ENCODE measurements around the gene PDZD8. TPM values are rescaled to one million over a fixed set of nuclear protein-coding genes. Genes with fewer than 3 reads are reported as not detected.

Gene PDZD8
- polyA plus RNA-seq (2013, experiment 1 of 2; ENCODE audit: insufficient read length) = 19.0 TPM
- polyA plus RNA-seq (2013, experiment 2 of 2; ENCODE audit: insufficient read length) = 18.4 TPM

DNA sequence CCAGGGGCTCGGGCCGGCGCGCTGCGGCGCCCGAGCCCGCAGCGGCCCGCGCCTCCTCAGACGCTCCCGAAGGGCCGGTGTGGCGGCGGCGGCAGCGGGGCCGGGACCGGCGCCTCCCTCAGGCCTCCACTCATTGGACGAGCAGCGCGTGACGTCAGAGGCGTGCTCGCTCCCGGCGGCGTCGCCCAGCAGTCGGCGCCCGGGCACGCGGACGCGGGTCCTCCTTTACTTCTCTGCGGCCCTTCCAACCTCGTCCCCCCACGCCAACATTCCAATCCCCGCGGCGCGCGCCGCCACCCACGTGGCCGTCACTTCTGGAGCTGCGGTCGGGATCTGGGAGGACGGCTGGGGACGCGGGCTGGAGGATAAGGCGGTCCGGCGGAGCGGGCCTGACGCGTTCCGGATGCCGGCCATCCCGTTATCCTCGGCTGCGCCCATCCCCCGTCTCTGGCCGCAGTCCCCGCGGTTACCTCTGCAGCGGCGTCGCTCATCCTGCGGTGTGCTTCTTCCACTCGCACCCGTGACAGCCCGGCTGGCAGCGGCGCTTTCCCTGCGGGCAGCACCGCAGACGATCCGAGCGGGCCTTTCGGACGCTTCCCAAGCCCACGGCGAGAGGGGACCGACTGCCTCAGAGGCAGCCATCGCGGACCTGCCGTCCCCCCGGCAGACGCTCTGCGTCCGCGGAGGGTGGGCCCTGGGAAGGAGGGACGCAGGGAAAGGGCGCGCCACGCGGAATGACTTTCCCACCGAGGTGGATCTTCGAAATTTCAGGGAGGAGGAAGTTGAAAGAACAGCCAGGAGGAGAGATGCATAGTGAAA is at the start of gene PDZD8:
PDZD8 (minus strand) TSS at position 81 of the 819 bp plus-strand sequence. CDS start 213 bp downstream, outside the sequence.
- DNase-seq = peak; percentile 94

DNA sequence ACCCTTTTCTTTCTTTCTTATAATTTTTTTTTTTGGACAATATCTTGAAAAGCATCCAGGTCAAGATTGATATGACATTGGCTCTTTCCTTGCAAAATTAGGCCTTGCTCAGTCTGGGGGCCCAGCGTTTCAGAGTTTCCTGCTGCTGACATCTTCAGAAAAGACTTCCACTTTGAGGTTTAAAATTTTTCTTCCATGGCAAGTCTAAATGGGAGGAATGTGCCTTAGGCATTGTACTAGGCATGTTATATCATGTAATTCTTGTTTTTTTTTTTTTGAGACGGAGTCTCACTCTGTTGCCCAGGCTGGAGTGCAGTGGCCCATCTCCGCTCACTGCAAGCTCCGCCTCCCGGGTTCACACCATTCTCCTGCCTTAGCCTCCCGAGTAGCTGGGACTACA is 48.9 kb upstream of the PDZD8 start:
- DNase-seq = no peak

DNA sequence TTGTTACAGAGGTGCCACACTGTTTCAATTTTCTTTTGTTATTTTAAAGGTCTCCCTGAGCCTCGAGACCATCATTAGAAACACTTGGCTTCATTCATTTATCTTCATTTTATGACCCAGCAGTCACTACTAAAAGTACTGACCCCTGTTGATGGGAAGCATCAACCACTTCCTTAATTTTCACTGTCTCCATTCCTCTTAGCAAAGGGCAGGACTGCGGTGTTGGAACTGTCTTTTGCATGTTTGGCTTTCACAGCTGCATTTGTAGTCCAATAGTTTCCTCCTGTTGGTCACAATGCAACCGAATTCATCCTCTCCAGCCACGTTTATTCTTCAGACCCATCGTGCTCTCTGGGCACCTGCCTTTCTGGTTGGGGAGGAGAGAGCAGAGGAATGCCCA is 46.7 kb upstream of the PDZD8 start:
- DNase-seq = no peak

GRCh38 chr10:117420768-117421167 is 45.5 kb upstream of the PDZD8 start:
- DNase-seq = no peak

GRCh38 chr10:117419921-117420320 is 44.7 kb upstream of the PDZD8 start:
- peak; percentile 29 for DNase-seq

DNA sequence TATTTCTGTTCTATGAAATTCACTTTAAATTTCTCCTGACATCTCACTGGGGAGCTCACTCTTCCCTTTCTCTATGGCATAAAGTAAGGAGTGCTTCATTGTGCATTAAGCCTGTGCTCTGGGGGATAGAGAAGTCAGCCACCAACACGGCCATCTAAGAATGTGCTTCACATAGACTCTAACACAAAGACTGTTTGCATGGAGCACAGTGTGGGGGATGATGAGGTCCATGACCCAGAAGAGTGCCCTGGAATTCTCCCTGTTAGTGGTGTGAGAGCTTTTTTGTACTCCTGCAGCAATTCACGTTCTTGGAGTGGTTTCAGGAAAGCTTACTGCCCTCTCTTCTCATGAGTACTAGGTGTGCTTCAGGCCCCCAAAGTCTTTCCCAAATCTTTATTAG is 43.9 kb upstream of the PDZD8 start:
- no peak for DNase-seq

DNA sequence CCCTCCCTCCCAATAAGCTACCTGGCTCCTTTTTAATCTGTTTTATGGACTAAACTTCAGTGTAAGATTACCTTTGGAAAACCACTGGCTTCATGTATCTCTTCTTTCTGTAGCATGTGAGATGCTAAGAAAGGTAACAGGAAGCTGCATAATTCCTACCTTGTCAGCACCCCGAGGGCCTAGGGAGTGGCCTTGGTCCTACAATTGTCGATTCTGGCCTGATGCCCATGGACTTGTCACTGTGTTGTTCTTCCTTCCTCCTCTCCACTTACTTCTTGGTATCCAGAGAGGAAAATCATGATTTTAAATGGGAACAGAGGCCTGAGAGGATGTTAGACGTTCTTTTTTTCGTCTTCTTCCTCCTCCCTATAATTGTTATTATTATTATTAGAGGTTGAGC is 42.9 kb upstream of the PDZD8 start:
- DNase-seq = no peak

GRCh38 chr10:117417196-117417595 is 42.0 kb upstream of the PDZD8 start:
- no peak for DNase-seq

DNA sequence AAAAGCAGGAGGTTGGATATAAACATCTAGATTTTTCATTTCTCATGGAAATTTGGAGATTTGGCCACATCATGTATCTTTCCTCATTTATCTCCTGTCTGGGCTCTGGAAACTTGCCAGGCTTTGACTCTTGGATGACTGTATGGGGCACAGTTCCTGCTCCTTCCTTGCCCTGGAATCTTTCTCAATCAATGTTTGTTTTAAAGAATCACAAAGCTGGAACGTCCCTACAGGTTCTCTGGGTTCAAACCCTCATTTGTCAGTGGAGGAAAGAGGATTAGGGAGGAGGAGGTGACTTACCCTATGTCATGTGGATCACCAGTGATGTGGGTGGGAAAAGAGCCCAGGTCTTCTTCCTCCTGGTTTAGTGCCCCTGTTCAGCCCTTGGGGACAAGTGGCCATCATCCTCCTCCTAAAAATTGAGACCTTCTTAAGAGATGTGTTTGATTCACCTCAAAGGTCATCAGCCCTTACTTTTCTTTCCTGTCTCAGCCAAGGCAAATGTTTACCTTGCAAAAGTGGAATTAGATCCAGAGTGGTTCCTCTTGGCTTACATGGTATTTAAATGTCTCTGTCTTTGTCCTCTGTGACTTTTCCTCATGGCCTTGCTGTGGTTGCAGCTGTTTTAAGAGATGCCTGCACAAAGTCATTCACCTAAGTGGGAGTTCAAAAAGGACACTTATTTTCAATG is 38.8 kb upstream of the PDZD8 start:
- DNase-seq = peak; percentile 38

- DNase-seq = no peak
Measured at GRCh38 chr10:117412469-117413010, 37.3 kb upstream of the PDZD8 start.

DNA sequence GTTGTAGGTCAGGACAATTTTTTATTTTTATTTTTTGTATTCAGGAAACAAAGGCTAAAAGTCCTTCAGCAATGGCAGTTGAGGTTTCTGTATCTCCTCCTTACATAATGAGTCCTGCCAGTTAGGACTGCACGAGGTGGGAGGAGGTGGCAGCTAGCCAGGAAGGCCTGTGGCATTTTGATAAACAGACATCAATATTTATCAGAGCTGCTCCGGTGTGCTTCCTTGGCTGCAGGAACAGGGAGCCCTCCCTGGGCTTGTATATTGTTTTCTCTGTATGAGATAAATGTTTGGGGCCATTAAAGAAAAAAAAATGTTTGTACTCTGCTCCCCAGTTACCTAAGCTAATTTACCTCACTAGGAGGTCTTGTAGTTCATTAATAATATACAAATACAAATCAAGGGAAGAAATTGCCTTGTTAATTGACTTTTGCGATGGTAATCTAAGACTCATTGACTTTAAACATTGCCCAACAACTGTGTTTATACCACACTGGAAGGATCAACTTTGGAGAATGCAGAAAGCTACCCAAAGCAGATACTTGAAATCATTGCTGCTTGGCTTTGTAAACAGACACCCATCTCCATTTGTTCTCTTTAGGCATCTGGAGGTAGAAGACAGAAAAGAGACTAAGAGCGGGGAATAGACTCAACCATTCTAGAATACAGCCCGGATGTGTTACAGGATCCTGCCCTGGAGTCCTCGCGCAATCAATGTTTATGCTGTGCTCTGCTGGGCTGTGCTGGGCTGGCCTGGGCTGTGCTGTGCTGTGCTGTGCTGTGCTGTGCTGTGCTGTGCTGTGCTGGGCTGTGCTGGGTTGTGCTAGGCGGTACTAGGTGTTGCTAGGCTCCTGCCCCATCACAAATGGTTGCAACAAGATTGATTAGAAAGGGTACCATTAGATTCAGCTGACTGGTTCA is 36.5 kb upstream of the PDZD8 start:
- no peak for DNase-seq

DNA sequence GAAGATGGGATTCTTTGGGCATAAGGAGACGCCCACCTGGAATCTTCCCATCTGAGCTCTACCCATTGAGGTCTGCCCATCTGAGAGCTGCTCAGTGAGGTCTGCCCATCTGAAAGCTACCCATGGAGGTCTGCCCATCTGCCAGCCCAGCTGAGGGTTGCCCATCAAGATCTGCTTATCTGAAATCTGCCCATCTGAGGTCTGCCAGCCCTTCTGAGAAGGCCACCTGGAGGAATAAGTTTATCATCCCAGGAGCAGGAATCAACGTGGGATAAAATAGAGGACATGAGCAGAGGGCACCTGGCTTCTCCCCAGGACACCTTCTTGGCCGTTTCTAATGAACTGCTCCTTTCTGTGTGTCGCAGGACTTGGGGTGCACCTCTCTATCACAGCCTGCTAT is 35.3 kb upstream of the PDZD8 start:
- no peak for DNase-seq

DNA sequence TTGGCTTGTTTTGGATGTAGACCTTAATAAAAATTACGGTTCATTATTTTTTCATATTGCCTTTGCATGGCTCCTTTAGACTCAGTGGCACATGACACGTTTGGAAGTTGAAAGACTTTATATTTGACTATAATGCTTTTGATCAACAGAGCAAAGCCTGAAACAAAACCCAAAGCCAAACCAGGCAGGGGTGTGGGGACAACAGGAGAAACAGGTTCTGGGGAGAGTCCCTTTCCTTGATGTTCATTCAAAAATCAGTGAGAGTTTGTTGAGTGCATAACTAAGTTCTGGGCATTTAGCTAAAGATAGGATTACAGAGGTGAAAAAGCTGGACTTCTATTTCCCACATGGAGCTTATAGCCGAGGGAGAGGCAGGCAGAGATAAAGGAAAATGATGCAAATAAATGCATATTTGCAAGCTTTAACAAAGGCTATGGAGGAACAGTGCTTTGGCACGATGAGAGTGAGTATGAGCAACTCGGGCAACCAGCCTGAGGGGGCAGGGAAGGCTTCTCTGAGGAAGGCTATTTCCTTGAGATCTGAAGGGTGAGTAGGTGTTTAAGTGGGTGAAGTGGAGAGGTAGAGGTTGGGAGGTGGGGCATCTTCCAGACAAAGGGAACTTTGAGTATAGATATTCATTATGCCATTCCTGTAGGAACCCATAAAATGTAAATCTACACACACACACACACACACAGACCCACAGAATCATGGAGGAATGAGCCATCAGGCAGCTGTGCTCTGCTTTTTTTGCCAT is 34.5 kb upstream of the PDZD8 start:
- DNase-seq = no peak

GRCh38 chr10:117408436-117409384 is 33.5 kb upstream of the PDZD8 start:
- no peak for DNase-seq

DNA sequence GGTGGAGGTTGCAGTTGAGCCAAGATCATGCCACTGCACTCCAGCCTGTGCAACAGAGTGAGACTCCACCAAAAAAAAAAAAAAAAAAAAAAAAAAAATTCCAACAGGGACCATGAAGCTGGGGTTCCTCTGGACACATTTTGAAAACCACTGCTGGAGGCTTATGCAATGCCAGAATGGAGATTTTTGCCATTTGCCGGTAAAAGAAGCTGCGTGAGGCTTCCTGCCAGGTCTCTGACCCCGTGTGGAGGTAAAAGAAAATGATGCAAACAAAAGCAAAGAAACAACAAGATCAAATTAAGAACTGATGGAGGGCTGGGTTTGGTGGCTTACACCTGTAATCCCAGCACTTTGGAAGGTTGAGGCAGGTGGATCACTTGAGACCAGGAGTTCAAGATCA is 30.5 kb upstream of the PDZD8 start:
- no peak for DNase-seq

DNA sequence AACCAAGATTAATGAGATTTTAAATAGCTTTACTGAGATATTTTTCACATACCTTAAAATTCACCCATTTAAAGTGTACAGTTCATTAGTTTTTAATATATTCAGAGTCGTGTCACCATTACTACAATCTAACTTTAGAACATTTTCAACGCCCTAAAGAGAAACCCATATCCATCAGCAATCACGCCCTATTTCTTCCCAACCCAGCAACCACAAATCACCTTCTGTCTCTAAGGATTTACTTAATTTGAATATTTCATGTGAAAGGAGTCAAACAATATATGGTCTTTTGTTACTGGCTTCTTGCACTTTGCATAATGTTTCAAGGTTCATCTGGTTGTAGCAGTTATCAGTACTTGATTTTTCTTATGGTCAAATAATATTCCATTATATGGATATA is 25.1 kb upstream of the PDZD8 start:
- DNase-seq = no peak

DNA sequence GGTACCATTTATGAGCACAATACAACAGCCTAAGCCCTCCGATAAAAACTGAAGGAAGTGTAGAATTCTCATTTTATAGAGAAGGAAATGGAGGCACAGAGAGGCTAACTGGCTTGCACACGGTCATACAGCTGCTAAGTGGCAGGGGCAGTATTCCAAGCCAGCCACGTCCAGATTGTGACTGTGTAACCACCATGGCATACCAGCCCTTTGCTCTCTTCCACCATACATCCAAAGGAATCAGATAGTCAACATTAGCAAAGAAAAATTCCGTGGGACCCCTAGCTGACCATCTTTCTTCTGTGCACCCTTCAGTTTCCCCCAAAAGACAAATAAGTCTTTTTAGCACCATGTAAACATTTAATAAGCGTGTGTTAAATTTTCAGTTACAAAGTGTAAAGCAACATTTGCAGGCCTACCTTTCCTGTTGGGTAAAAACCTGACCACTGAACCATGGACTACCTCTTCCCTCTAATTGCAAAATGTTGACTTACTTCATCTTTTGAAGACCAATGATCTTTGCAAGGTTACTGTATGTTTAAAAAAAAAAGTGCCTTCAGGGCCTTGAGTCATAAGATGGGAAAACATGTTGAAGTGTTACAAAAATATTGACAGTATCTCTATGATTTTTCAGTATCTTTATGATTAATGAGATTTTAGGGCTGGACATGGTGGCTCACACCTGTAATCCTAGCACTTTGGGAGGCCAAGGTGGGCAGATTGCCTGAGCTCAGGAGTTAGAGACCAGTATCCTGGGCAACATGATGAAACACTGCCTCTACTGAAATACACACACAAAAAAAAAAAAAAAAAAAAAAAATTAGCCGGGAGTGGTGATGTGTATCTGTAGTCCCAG is 24.3 kb upstream of the PDZD8 start:
- DNase-seq = no peak

DNA sequence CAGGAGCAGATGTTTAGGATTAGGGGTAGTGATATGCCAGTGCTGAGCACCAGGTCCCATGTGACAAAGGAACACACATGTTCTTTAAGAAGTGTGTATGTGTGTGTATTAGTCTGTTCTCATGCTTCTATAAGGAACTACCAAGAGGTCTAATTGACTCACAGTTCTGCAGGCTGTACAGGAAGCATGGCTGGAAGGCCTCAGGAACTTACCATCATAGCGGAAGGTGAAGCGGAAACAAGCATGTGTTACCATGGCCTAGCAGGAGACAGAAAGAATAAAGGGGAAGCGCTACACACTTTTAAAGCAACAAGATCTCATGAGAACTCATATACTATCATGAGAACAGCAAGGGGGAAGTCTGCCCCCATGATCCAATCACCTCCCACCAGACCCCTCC is 22.8 kb upstream of the PDZD8 start:
- no peak for DNase-seq

- peak; percentile 47 for DNase-seq
Measured at GRCh38 chr10:117391436-117392205, 16.4 kb upstream of the PDZD8 start.

All from fibroblast of skin of abdomen (primary cell).